DMS153 treated with DMSO at 0.1 percent for 48 hours (cell line): ENCODE measurements around the gene ARV1.

Experiments
- DNase-seq: peaks from one replicate; lab custom pipeline; 2025; ENCODE audit not compliant: unreplicated experiment; lab: John Stamatoyannopoulos, UW

The ARV1 gene

GRCh38 chr1:230978491-230979388 lies at the start of gene ARV1, which contains the start of gene TTC13:
Gene ARV1, plus strand, starts transcription at chr1:230979094. Its CDS starts 12 bp downstream, at chr1:230979106.
Gene TTC13, minus strand, starts transcription at chr1:230978861. Its CDS starts 31 bp downstream, at chr1:230978830.
- DNase-seq, result peak; percentile 99

DNA sequence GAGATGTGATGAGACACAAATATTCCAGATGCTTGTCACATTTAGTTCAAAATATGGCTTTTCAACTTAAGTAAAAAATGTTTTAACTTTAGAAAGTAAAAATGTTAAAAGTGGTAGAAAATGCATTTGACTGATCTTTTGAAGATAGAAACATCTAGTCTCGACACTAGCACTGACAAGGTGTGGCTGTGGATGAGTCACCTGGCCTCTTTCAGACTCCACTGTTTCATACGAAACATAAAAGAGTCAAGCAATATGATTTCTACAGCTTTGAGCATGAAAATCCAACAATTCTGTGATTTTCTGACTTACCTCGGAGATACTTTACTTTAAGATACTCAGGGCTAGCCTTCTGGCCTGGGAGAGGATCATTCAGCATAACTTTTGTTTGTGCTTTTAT lies 47.9 kb upstream of the ARV1 start:
- no peak for DNase-seq

DNA sequence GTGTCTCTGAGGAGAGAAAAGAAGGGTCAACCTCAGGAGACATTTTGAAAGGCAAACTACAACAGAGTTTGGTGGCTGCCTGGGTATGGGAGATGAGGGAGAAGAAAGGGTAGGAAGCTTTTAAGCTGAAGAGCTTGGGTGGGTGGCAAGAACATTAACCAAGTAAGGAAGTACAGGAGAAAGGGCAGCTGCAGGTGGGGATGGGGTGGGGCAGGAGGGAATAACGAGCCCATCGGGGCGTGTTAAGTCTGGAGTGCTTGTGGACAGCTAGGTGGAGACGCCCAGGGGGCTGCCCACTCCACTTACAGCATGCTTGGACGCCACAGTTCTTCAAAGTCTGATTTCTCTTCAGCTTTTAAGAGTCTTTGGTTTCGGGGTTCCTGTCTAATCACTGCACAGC lies 43.0 kb upstream of the ARV1 start:
- no peak for DNase-seq

GRCh38 chr1:230936475-230936874 lies 42.4 kb upstream of the ARV1 start:
- DNase-seq, result no peak

- DNase-seq, result no peak
These were observed 41.5 kb upstream of the ARV1 start for GRCh38 chr1:230937371-230937770.

GRCh38 chr1:230938924-230939368 lies 39.9 kb upstream of the ARV1 start:
- no peak for DNase-seq

GRCh38 chr1:230939806-230940489 lies 38.9 kb upstream of the ARV1 start:
- DNase-seq, result no peak

GRCh38 chr1:230940848-230941247 lies 38.0 kb upstream of the ARV1 start:
- DNase-seq, result no peak

DNA sequence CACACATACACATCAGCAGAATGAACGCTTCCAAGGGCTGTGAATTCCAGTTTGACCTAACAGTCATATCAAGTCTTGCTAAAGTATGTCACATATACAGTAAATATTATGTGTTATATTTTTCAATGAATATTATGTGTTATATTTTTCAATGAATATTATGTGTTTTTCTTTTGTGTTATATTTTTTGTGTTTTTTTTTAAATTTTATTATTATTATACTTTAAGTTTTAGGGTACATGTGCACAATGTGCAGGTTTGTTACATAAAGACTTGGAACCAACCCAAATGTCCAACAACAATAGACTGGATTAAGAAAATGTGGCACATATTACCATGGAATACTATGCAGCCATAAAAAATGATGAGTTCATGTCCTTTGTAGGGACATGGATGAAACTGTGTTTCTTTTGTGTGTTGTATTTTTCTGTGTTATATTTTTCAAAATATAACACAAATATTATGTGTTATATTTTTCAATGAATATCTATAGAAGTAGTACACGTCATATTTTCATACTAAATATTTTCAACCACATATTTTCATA lies 35.8 kb upstream of the ARV1 start:
- DNase-seq, result no peak

- DNase-seq, result no peak
These were observed 30.6 kb upstream of the ARV1 start for GRCh38 chr1:230948301-230948700.

GRCh38 chr1:230948903-230949302 lies 30.0 kb upstream of the ARV1 start:
- no peak for DNase-seq

DNA sequence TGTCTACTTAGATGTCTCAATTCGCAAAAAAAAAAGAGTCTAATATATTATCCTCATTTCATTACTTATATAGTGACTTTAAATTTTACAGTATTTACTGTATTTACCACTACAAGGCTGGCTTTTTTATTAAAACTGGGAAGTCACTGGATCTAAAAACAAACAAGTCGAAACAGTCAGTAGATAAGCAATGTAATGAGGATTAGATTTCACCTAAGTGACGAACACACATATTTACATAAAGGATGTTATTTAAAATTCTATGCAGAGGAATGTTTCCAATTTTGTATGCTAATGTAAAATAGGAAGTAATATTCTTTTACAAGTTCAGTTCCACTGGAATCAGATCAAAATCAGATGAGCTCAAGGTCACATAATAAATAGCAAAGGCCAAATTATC lies 28.5 kb upstream of the ARV1 start:
- DNase-seq, result no peak

GRCh38 chr1:230957580-230957989 lies 21.3 kb upstream of the ARV1 start:
- no peak for DNase-seq

DNA sequence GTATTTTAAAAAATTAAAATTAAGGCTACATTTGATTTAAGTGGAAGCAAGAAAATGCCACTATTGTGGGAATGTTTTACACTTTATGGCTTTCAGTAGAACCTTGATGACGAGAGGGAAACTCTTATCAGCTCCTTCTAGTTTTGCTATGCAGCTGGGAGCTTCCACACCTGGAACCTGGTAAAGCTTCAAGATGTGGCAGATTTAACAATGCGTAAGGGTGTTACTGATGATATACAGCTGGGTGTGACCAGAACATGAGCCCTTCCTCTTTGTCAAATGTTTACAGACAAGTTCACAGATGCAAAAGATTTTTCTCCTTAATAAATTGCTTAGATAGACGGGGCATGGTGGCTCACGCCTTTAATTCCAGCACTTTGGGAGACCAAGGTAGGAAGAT lies 20.5 kb upstream of the ARV1 start:
- DNase-seq, result no peak

DNA sequence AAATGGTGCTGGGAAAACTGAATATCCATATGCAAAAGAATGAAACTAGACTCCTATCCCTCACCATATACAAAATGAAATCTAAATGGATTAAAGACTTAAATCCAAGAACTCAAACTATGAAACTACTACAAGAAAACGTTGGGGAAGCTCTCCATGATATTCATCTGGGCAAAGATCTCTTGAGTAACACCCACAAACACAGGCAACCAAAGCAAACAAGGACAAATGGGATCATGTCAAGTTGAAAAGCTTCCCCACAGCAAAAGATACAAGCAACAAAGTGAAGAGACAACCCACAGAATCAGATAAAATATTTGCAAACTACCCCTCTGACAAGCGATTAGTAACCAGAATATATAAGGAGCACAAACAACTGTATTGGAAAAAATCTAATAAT lies 14.0 kb upstream of the ARV1 start:
- DNase-seq, result no peak

- no peak for DNase-seq
These were observed 13.4 kb upstream of the ARV1 start for GRCh38 chr1:230965535-230965934.

- no peak for DNase-seq
These were observed 12.5 kb upstream of the ARV1 start for GRCh38 chr1:230966358-230966873.

- no peak for DNase-seq
These were observed 8.5 kb upstream of the ARV1 start for GRCh38 chr1:230970432-230970831.

GRCh38 chr1:230971771-230972170 lies 7.1 kb upstream of the ARV1 start:
- DNase-seq, result no peak

DNA sequence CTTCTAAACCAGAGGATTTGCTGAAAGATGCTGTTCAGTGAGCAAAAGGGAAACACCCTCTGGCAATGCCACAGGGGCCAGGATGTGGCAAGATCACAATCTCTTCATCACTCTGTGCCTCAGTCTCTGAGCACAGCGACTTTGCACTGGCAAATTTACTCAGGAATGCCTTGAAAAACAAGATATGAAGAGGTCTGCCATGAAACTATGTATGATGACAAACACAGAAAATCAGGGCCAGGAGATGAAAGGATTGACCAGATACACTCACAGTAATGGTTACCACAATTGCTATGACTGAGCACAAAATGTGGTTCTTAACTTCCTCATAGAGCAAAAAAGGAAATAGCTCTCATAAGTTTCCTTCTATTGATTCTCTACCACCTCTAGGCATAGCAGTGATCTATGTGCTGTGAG lies 6.0 kb upstream of the ARV1 start:
- DNase-seq, result no peak

GRCh38 chr1:230975636-230976035 lies 3.3 kb upstream of the ARV1 start:
- DNase-seq, result no peak

- DNase-seq, result no peak
These were observed 2.5 kb upstream of the ARV1 start for GRCh38 chr1:230976360-230976759.
